ENCODE measurements around the gene KAT7.

The KAT7 gene

GRCh38 chr17:49870298-49870697, 81.8 kb downstream of the KAT7 start:
- DNase-seq (ENCODE audit: low read depth in 2 of 2), result no peak

GRCh38 chr17:49871211-49871610, 82.7 kb downstream of the KAT7 start:
- DNase-seq (ENCODE audit: low read depth in 2 of 2), result no peak

- DNase-seq (ENCODE audit: low read depth in 2 of 2), result no peak
These were observed 84.4 kb downstream of the KAT7 start for GRCh38 chr17:49872754-49873377.

GRCh38 chr17:49873466-49873865, 85.0 kb downstream of the KAT7 start:
- no peak for DNase-seq (ENCODE audit: low read depth in 2 of 2)

GRCh38 chr17:49873926-49874325, 85.4 kb downstream of the KAT7 start:
- DNase-seq (ENCODE audit: low read depth in 2 of 2), result no peak

GRCh38 chr17:49874911-49875310, 86.4 kb downstream of the KAT7 start:
- DNase-seq (ENCODE audit: low read depth in 2 of 2), result no peak

GRCh38 chr17:49875685-49876084, 87.2 kb downstream of the KAT7 start:
- no peak for DNase-seq (ENCODE audit: low read depth in 2 of 2)

DNA sequence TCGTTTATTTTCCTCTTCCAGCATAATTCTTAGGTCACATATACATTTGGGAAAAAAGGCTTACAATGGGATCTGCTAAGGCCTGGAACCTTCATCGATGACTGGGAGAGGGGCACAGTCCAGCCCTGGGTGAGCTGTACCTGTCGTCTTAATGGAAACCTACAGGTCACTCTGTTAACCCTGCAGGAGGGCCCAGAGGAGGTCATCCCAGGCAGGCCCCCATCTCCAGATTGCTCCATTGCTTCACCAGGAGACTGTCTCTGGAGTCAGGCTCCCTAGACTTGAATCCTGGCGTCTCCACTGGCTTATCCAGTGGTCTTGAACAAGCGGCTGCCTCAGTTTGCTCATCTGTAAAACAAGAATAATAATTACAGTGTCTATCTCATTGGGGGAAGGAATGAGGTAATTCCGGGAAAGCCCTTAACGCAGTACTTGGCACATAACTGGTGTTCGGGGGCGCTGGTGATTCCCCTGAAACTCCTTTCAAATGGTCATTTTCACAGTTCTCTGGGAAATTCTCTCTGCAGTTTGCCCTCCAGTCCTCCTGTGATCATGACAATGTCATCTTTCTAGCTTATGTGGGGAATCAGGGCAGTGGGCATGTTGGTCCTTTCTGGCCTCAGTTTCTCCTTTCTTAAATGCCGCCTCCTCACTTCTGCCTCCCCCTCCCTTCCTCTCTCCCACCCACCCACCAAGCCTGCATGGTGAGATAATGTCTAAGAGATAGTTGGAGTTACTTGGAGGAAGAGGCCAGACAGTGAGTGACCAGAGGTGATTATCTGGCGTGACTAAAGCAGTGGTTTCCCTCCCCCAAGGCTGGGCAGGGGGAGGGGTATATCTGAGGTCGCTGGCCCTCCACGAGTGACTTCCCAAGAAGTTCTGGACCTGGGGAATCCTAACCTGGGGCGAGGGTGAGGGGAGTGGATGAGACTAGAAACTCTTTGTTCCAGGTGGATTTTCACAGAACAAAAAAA, 90.7 kb downstream of the KAT7 start:
- DNase-seq (ENCODE audit: low read depth in 2 of 2), result no peak

DNA sequence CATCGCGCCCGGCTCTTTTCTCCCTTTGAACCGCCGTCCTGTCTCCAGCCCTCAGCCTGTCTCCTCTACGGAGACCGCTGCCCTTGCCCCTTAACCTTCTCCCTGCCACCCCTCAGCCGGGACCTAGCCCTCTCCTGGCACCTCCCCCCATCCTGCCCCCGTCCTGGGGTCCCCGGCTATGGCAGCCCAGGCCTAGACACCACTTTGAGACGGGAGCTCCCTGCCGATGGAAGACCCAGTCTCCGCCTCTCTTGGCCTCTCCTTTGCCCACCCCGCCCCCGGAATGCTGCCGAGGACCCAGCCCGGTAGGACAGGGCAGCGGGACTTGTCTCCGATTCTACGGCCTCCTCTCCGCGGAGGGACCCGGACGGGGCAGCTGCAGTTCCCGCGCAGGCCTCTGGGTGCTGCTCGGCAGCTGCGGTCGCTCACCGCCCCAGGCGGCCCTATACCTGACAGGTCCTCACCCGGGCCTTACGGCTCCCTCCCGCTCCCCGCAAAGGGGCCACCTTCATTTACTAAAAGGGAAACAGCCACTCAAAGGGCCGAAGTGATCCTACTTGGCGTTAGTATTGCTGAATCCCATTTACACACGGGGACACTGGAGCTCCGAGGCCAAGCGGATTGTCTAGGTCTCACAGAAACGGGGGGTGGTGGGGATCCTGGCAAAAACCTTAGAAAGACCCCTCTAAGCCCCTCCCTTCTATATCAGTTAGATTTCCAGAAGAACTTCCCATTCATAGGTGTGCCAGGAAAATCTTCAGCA, 92.0 kb downstream of the KAT7 start:
- peak; percentile 26 to 63 for DNase-seq (ENCODE audit: low read depth in 2 of 2)

DNA sequence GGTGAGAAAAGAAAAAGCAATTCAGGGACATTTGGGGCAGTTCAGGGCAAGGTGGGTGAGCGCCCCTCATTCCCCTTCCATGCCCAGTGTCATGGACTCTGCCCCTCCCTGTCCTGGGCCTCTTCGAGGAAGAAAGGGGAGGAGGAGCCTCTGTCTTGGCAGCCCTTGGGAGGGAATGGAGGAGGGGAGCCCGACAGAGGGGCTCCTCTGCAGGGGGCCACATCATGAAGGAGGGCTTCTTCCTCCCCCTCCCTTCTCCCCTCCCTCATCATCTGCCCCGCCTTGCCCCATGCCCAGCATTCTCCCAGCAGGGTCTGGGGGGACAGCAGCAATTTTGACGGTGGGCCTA, 92.5 kb downstream of the KAT7 start:
- DNase-seq (ENCODE audit: low read depth in 2 of 2), result no peak

DNA sequence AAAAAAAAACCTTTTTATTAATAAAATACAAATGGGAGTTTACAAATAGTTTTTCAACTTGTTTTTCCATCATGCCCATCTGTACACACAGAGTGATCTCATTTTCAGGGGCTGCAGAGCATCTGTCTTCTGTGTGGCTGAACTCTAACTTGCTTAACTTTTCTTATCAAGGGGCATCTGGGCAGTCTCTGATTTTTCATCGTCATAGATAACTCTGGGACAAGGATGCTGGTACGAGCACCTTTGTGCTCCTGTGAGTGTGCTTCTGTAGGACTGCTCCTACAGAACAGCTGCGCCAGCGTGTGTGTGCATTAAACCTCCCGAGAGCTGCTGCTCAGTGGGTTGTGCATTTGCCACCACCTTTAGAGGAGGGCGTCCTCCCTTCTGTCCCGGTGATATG, 94.0 kb downstream of the KAT7 start:
- no peak for DNase-seq (ENCODE audit: low read depth in 2 of 2)

Data from stimulated activated CD4-positive, alpha-beta T cell treated with anti-CD3 and anti-CD28 coated beads, Interleukin-1b, Interleukin-23, amount 100 ng/mL, for 1 hour (primary cell).